Mesenchymal stem cell (in vitro differentiated cells and primary cell): ENCODE measurements around the gene GPR158.

ENCODE experiments used
- DNase-seq: peaks from one replicate; pipeline ENCODE4 v3.0.0-alpha.2; 2013
- H2AFZ ChIP-seq: one replicate; pipeline ENCODE4 v1.6.1; 2013; ENCODE audit warnings: low read depth, mild to moderate bottlenecking, control low read depth, inconsistent platforms, low read length, moderate library complexity
- H2AK5ac ChIP-seq: 2 replicates; pipeline ENCODE4 v1.6.1; 2013; ENCODE audit warnings: low read length, moderate library complexity, mild to moderate bottlenecking, inconsistent platforms; ENCODE audit not compliant: severe bottlenecking
- H2BK120ac ChIP-seq: one replicate; pipeline ENCODE4 v1.6.1; 2013; ENCODE audit warnings: low read depth, mild to moderate bottlenecking, inconsistent platforms, low read length, moderate library complexity
- H2BK12ac ChIP-seq, 2 experiments: one replicate each; pipeline ENCODE4 v1.6.1; 2013; ENCODE audit warnings: inconsistent platforms in 2 of 2, low read length in 2 of 2, mild to moderate bottlenecking in 2 of 2, moderate library complexity in 2 of 2, control low read depth in 1 of 2
- H2BK15ac ChIP-seq: one replicate; pipeline ENCODE4 v1.6.1; 2013; ENCODE audit warnings: mild to moderate bottlenecking, low read depth, inconsistent platforms; ENCODE audit not compliant: poor library complexity, severe bottlenecking
- H2BK5ac ChIP-seq: 2 replicates; pipeline ENCODE4 v1.6.1; 2013; ENCODE audit warnings: low read depth, mild to moderate bottlenecking, low read length, control low read depth, inconsistent platforms; ENCODE audit not compliant: poor library complexity, severe bottlenecking
- H3K14ac ChIP-seq, 2 experiments: one replicate each; pipeline ENCODE4 v1.6.1; 2013; ENCODE audit warnings: inconsistent platforms in 2 of 2, low read length in 2 of 2, control low read depth in 1 of 2, mild to moderate bottlenecking in 1 of 2, moderate library complexity in 1 of 2
- H3K18ac ChIP-seq, 2 experiments: one replicate each; pipeline ENCODE4 v1.6.1; 2013; ENCODE audit warnings: inconsistent platforms in 2 of 2, low read length in 2 of 2, control low read depth in 1 of 2, low read depth in 1 of 2, mild to moderate bottlenecking in 1 of 2
- H3K23ac ChIP-seq, 2 experiments: one replicate each; pipeline ENCODE4 v1.6.1; 2013; ENCODE audit warnings: inconsistent platforms in 2 of 2, low read length in 2 of 2, mild to moderate bottlenecking in 2 of 2, moderate library complexity in 2 of 2, control low read depth in 1 of 2
- H3K27ac ChIP-seq: 2 replicates; pipeline ENCODE4 v1.5.1; 2013; ENCODE audit warnings: mild to moderate bottlenecking, moderate library complexity, low read length, control low read depth, inconsistent platforms; ENCODE audit not compliant: poor library complexity, severe bottlenecking
- H3K27me3 ChIP-seq, 2 experiments: 2 replicates each; pipeline versions ENCODE4 v1.6.1 to v1.7.0; 2013; ENCODE audit warnings: low read length in 2 of 2, mild to moderate bottlenecking in 2 of 2, moderate library complexity in 2 of 2, control low read depth in 1 of 2, inconsistent platforms in 1 of 2; ENCODE audit not compliant: control insufficient read depth in 1 of 2, insufficient read depth in 1 of 2
- H3K36me3 ChIP-seq, 2 experiments: 2 replicates each; pipeline versions ENCODE4 v1.6.1 to v1.7.0; 2013; ENCODE audit warnings: low read length in 2 of 2, control low read depth in 1 of 2, inconsistent platforms in 1 of 2, low read depth in 1 of 2, mild to moderate bottlenecking in 1 of 2; ENCODE audit not compliant: insufficient read depth in 2 of 2, control insufficient read depth in 1 of 2
- H3K4ac ChIP-seq, 2 experiments: one replicate each; pipeline ENCODE4 v1.6.1; 2013; ENCODE audit warnings: inconsistent platforms in 2 of 2, low read length in 2 of 2, mild to moderate bottlenecking in 2 of 2, moderate library complexity in 2 of 2, control low read depth in 1 of 2, low read depth in 1 of 2
- H3K4me1 ChIP-seq: 2 replicates; pipeline ENCODE4 v1.6.1; 2013; ENCODE audit warnings: low read depth, low read length, control low read depth; ENCODE audit not compliant: control insufficient read depth, insufficient read depth
- H3K4me2 ChIP-seq: 2 replicates; pipeline ENCODE4 v1.6.1; 2013; ENCODE audit warnings: low read length, mild to moderate bottlenecking, inconsistent platforms; ENCODE audit not compliant: poor library complexity, severe bottlenecking
- H3K4me3 ChIP-seq, 2 experiments: 2 replicates each; pipeline versions ENCODE4 v1.5.1 to v1.7.0; 2013; ENCODE audit warnings: low read length in 2 of 2, mild to moderate bottlenecking in 2 of 2, control low read depth in 1 of 2, low read depth in 1 of 2; ENCODE audit not compliant: insufficient read depth in 1 of 2
- H3K79me1 ChIP-seq: replicated peaks from 2 replicates; pipeline ENCODE4 v1.6.1; 2013; ENCODE audit warnings: mild to moderate bottlenecking, control low read depth, low read length, inconsistent platforms; ENCODE audit not compliant: poor library complexity, severe bottlenecking
- H3K9ac ChIP-seq: 2 replicates; pipeline ENCODE4 v1.7.0; 2013; ENCODE audit warnings: mild to moderate bottlenecking, low read length, moderate library complexity
- H3K9me3 ChIP-seq: 2 replicates; pipeline ENCODE4 v1.7.0; 2013; ENCODE audit warnings: mild to moderate bottlenecking, low read length; ENCODE audit not compliant: control insufficient read depth
- H4K8ac ChIP-seq: one replicate; pipeline ENCODE4 v1.6.1; 2013; ENCODE audit warnings: inconsistent platforms, mild to moderate bottlenecking, low read length, moderate library complexity
- H4K91ac ChIP-seq: one replicate; pipeline ENCODE4 v1.6.1; 2013; ENCODE audit warnings: mild to moderate bottlenecking, low read length, inconsistent platforms
- WGBS: methylation state at CpG from one replicate; pipeline ENCODE4 v1.1.7; 2013; ENCODE audit warnings: mixed read lengths; 5-methylcytosine and 5-hydroxymethylcytosine counted together

The GPR158 gene

DNA sequence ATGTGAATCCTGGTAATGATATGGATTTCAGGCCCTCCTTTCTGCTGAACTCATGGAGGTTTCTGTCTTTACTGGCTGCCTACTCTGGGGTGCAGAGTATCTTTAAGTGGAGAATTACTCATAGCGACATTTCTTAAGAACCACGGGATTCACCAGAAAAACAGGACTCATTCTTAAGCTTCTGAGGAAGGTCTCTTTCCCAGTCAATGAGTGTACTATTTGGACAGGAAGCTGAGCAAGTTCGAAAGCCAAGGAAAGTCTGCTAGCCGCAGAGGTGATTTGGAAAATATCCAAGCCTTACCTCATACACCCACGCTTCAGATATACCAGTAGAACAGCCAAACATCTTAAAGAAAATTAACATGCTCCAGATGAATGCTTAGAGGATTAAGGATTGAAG is 381.7 kb downstream of the GPR158 start:
- Histone ChIP-seq H2BK12ac (no peak overlapping the region), H3K27ac (no peak overlapping the region), H3K36me3 (no peaks in the 10 kb centered on the region), H3K4ac (no peak overlapping the region), H3K79me1 (no peaks in the 10 kb centered on the region), H2AK5ac (no peak overlapping the region), H3K27me3 (no peaks in the 10 kb centered on the region), H2BK5ac (no peak overlapping the region), H3K9me3 (no peaks in the 10 kb centered on the region), H3K9ac (no peak overlapping the region), H3K4me2 (no peak overlapping the region), H3K23ac (no peak overlapping the region), H2BK120ac (no peak overlapping the region), H3K14ac (no peak overlapping the region), H4K91ac (no peak overlapping the region), H4K8ac (no peak overlapping the region), H3K18ac (no peak overlapping the region), H2BK15ac (no peak overlapping the region), H2AFZ (no peak overlapping the region), H3K4me1 (no peaks in the 10 kb centered on the region), H3K4me3 (no peak overlapping the region)
- DNase-seq, result peak; percentile 83
- 14% methylated on average over 2 of the region's 5 CpGs for WGBS

DNA sequence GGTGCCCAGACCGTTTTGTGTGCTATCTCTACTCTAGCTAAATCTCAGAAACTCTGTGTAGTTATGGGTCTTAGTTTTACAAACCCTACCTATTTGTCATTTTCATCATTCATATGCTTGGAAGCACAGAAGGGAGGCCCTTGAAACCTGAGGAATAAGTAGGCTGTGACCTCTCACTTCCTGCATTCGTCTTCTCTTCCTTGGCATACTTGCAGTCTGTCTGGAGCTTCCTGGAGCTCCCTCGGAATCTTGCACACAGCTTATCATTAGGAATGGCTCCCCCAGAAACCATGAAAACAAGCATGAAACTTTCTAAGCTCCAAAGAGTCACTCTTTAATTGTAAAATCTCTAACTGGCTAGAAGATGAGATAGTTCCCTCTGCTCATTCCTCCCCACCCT is 382.3 kb downstream of the GPR158 start:
- no peak overlapping the region for H3K4me3 ChIP-seq
- H3K9me3 ChIP-seq, result no peaks in the 10 kb centered on the region

DNA sequence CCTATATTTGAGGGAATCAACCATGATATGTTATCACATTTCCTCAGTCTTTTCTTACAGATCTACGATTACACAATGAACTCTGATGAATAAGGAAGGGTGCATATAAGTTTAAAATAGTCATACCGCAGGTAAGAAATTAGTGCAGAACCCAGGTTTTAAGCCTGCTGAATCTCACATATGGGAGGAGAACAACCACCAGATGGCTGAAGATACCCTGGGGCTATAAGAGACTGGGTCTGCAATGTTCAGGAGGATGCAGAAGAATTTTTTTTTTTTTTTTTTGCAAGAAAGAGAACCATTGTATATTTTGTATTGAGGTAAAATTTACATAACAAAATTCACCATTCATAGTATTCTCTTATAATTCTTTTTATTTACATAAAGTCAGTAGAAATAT is 387.0 kb downstream of the GPR158 start:
- Histone ChIP-seq H3K9ac (no peak overlapping the region), H3K4me1 (no peaks in the 10 kb centered on the region), H2AK5ac (no peak overlapping the region), H2AFZ (no peak overlapping the region), H3K14ac (no peak overlapping the region), H3K27me3 (no peaks in the 10 kb centered on the region), H3K18ac (no peak overlapping the region), H3K79me1 (no peaks in the 10 kb centered on the region), H3K4me2 (no peak overlapping the region), H3K27ac (no peak overlapping the region), H2BK15ac (no peak overlapping the region), H2BK12ac (no peak overlapping the region), H3K9me3 (no peaks in the 10 kb centered on the region), H2BK120ac (no peak overlapping the region), H3K4me3 (no peak overlapping the region), H4K91ac (no peak overlapping the region), H2BK5ac (no peak overlapping the region), H3K4ac (no peak overlapping the region), H3K36me3 (no peaks in the 10 kb centered on the region), H3K23ac (no peak overlapping the region), H4K8ac (no peak overlapping the region)
- 94% methylated on average over 2 of the region's 2 CpGs for WGBS
- no peak for DNase-seq

More for the DNA sequence above, 382.3 kb downstream of the GPR158 start:
- no peak overlapping the region for H3K4ac ChIP-seq
- H3K27ac ChIP-seq, result no peak overlapping the region
- H3K18ac ChIP-seq, result no peak overlapping the region
- H3K14ac ChIP-seq, result no peak overlapping the region
- no peak overlapping the region for H3K9ac ChIP-seq
- no peaks in the 10 kb centered on the region for H3K27me3 ChIP-seq
- no peak overlapping the region for H2AK5ac ChIP-seq
- no peaks in the 10 kb centered on the region for H3K4me1 ChIP-seq
- H4K8ac ChIP-seq, result no peak overlapping the region
- no peak overlapping the region for H3K23ac ChIP-seq
- no peaks in the 10 kb centered on the region for H3K79me1 ChIP-seq
- 27% methylated on average over 3 of the region's 3 CpGs for WGBS
- no peak overlapping the region for H3K4me2 ChIP-seq
- no peak overlapping the region for H2BK120ac ChIP-seq
- H2AFZ ChIP-seq, result no peak overlapping the region
- peak; percentile 20 for DNase-seq
- no peak overlapping the region for H2BK5ac ChIP-seq
- H2BK12ac ChIP-seq, result no peak overlapping the region
- no peaks in the 10 kb centered on the region for H3K36me3 ChIP-seq
- no peak overlapping the region for H4K91ac ChIP-seq
- H2BK15ac ChIP-seq, result no peak overlapping the region

DNA sequence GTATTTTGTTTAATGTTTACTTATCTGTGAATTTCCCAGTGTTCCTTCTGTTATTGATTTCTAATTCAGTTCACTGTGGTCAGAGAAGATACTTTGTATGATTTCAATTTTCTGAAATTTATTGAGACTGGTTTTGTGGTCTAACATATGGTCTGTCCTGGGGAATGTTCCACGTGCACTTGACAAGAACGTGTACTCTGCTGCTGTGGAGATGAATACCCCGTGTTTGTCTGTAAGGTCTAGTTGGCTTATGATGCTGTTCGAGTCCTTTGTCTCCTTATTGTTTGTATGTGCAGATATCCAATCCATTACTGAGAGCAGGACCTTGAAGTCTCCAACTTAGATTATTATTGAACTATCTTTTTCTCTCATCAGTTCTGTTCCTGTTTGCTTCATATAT is 387.7 kb downstream of the GPR158 start:
- Histone ChIP-seq H3K14ac (no peak overlapping the region), H4K91ac (no peak overlapping the region), H3K27me3 (no peaks in the 10 kb centered on the region), H3K79me1 (no peaks in the 10 kb centered on the region), H3K27ac (no peak overlapping the region), H3K9ac (no peak overlapping the region), H2AK5ac (no peak overlapping the region), H2BK12ac (no peak overlapping the region), H3K4ac (no peak overlapping the region), H4K8ac (no peak overlapping the region), H3K4me1 (no peaks in the 10 kb centered on the region), H3K36me3 (no peaks in the 10 kb centered on the region), H3K4me3 (no peak overlapping the region), H3K9me3 (no peaks in the 10 kb centered on the region), H3K23ac (no peak overlapping the region), H2BK5ac (no peak overlapping the region), H3K18ac (no peak overlapping the region), H2BK120ac (no peak overlapping the region), H2BK15ac (no peak overlapping the region), H3K4me2 (no peak overlapping the region), H2AFZ (no peak overlapping the region)
- WGBS, result 79% methylated on average over 3 of the region's 4 CpGs
- no peak for DNase-seq
